ENCODE data around the gene TBCB. TPM values are rescaled to one million over a fixed set of nuclear protein-coding genes. Genes with fewer than 3 reads are reported as not detected.

The TBCB gene
- total and polyA plus RNA-seq, 2 of the 4 experiments (the other 2 are of a cell fraction), result 182 to 269 TPM

- Histone ChIP-seq H3K4me3 (ENCODE audit: insufficient read depth, low read depth, low read length) (no peak overlapping the region), H4K5ac (ENCODE audit: low read depth, low read length) (no peak overlapping the region), H4K8ac (ENCODE audit: low read depth in 2 of 2, low read length in 2 of 2) (no peak overlapping the region), H3K9ac (ENCODE audit: low read depth, low read length) (no peak overlapping the region), H4K91ac (ENCODE audit: insufficient read depth, low read depth, low read length) (no peak overlapping the region), H3K18ac (ENCODE audit: low read depth, low read length) (no peak overlapping the region), H3K27me3 (ENCODE audit: control insufficient read depth, insufficient read depth, low read length) (no peaks in the 10 kb centered on the region), H3K14ac (replicated peaks; ENCODE audit: low read depth, low read length) (no peak overlapping the region), H2AK5ac (ENCODE audit: low read depth, low read length) (no peak overlapping the region), H2AK9ac (replicated peaks; ENCODE audit: low read depth, low read length, poor library complexity) (peak overlapping the region; percentile 40), H2BK120ac (ENCODE audit: low read depth, low read length) (no peak overlapping the region), H3K9me3 (ENCODE audit: control insufficient read depth, insufficient read depth, low read length) (no peaks in the 10 kb centered on the region), H2BK5ac (ENCODE audit: low read depth, low read length, poor library complexity, severe bottlenecking) (no peak overlapping the region), H4K20me1 (ENCODE audit: insufficient read depth, low read length) (no peaks in the 10 kb centered on the region), H3K4ac (ENCODE audit: low read depth, low read length) (no peak overlapping the region), H2BK20ac (ENCODE audit: low read depth, low read length) (no peak overlapping the region), H3K36me3 (ENCODE audit: control insufficient read depth, insufficient read depth, low read length) (peaks cover 8% of the 10 kb centered on the region), H3K56ac (ENCODE audit: extremely low read depth, insufficient read depth, low read length) (no peak overlapping the region), H2BK15ac (ENCODE audit: low read depth, low read length) (no peak overlapping the region), H3K4me2 (ENCODE audit: low read depth, low read length) (no peak overlapping the region), H3K9me1 (ENCODE audit: insufficient read depth, low read length) (no peaks in the 10 kb centered on the region), H3K23ac (ENCODE audit: low read depth, low read length) (no peak overlapping the region), H3K27ac (ENCODE audit: insufficient read depth, low read length) (no peak overlapping the region), H3K4me1 (ENCODE audit: control insufficient read depth, insufficient read depth, low read length) (no peaks in the 10 kb centered on the region), H3K79me1 (ENCODE audit: low read depth in 1 of 2, low read length in 2 of 2) (peaks cover 0 to 3% of the 10 kb centered on the region in 2 experiments; a peak in 1 of 4 replicates), H2AFZ (replicated peaks; ENCODE audit: low read length, poor library complexity) (peak overlapping the region; percentile 1)
- 100% methylated on average over 1 of the region's 12 CpGs; no CpG with 5 or more reads in 1 of the 2 experiments for WGBS, 2 experiments (ENCODE audit: extremely low coverage in 2 of 2, insufficient read length in 1 of 2)
- ChIA-PET POLR2A (ENCODE audit: unreplicated experiment) (no interaction called here), CTCF (no interaction called here)
- TF ChIP-seq RCOR1 (IDR thresholded peaks at IDR 0.05; ENCODE audit: insufficient replicate concordance, low read length) (no peak), CEBPB (IDR thresholded peaks at IDR 0.05; ENCODE audit: low read depth, low read length) (no peak)
- BruUV-seq (replicated peaks), result no TSS peak
- intact Hi-C loops (cut with micrococcal nuclease) (no loop called here), dilution Hi-C loops (cut with HindIII; ENCODE audit: low sequenced_read_pairs, unreplicated experiment) (no loop called here), in situ Hi-C loops (cut with MboI; ENCODE audit: low sequenced_read_pairs) (no loop called here)
- DNase-seq (peak; percentile 30), ATAC-seq (ENCODE audit: low read depth) (peak; percentile 28; the same call in 1 of the 2 replicates)
Observed at GRCh38 chr19:36103842-36104552, 11.3 kb upstream of the TBCB start.
